C4-2B (cell line): ENCODE results near the gene OPN1MW.
"Not testable (repeated sequence)": the region's sequence is repeated elsewhere in the genome, so short reads cannot be mapped to it uniquely, and the experiment has no call there.

ENCODE experiments used
- CTCF ChIP-seq: fragments of 450-650 bp; conservative IDR thresholded peaks from 2 replicates; pipeline ENCODE4 v1.5.1; 2017; ENCODE audit warnings: mild to moderate bottlenecking
- ZFX ChIP-seq: fragments of 450-650 bp; IDR thresholded peaks from 2 replicates; pipeline ENCODE4 v1.6.1; 2017

DNA sequence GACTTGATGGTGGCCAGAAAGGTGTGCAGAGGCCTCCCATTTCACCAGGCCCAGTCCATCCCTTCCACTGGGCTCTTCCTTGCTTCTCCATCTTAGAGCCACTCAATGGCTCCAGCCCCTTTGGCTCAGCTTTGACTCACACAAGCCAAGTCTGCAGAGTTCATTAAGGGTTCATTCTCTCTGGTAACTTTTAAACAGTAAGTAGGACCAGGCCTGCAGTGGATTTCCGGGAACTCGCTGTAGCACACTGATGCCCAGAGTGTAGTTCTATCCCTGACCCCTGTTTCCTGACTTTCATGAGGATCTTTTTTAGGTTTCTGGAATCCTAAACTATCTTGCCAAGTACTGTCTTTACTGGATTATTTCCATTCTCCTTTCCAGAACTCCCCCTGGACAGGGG lies 25.2 kb upstream of the OPN1MW start:
- TF ChIP-seq CTCF, ZFX: not testable (repeated sequence)
